Measurements from ENCODE around the gene LACTB. TPM values are rescaled to one million over a fixed set of nuclear protein-coding genes. Genes with fewer than 3 reads are reported as not detected.
A peak's percentile ranks its signal among the peaks of the same experiment; 100 is the strongest.

LACTB gene
- total and polyA plus RNA-seq, 2 of the 13 experiments (the other 11 are each of a cell fraction or from before 2014, with no cell fraction given) = 14.8 to 23.0 TPM

- TF ChIP-seq KLF11 (CRISPR knock-in tag; IDR thresholded peaks at IDR 0.05) (0 out of 2 replicates have a peak, but pooled peaks have one; percentile 25), AHDC1 (CRISPR knock-in tag; IDR thresholded peaks at IDR 0.05; ENCODE audit: borderline replicate concordance) (peak; percentile 86; the same call in 1 of the 2 replicates), GATAD1 (CRISPR knock-in tag; IDR thresholded peaks at IDR 0.05) (peak; percentile 56), THYN1 (CRISPR knock-in tag; IDR thresholded peaks at IDR 0.05; ENCODE audit: borderline replicate concordance, low read depth) (no peak), ASH2L (IDR thresholded peaks at IDR 0.05; ENCODE audit: insufficient read length, low read depth, low read length) (peak; percentile 74), ZNF24 (IDR thresholded peaks at IDR 0.05) (no peak), RELA (CRISPR knock-in tag; IDR thresholded peaks at IDR 0.05) (0 out of 2 replicates have a peak, but pooled peaks have one; percentile 28), ZNF362 (CRISPR knock-in tag; IDR thresholded peaks at IDR 0.05; ENCODE audit: borderline replicate concordance) (peak; percentile 33; the same call in 1 of the 2 replicates), ZNF670 (CRISPR knock-in tag; IDR thresholded peaks at IDR 0.05; ENCODE audit: borderline replicate concordance) (peak; percentile 37; the same call in 1 of the 2 replicates), GATA4 (IDR thresholded peaks at IDR 0.05; ENCODE audit: borderline replicate concordance, low read depth) (peak; percentile 43; the same call in 1 of the 2 replicates), HOXD1 (CRISPR knock-in tag; IDR thresholded peaks at IDR 0.05) (0 out of 2 replicates have a peak, but pooled peaks have one; percentile 53), ZNF720 (CRISPR knock-in tag; IDR thresholded peaks at IDR 0.05) (no peak), GFI1 (CRISPR knock-in tag; IDR thresholded peaks at IDR 0.05; ENCODE audit: borderline replicate concordance) (peak; percentile 50; the same call in 1 of the 2 replicates), GATAD2A (CRISPR knock-in tag; IDR thresholded peaks at IDR 0.05) (peak; percentile 88), ERF (CRISPR knock-in tag; IDR thresholded peaks at IDR 0.05) (peak; percentile 86; the same call in 1 of the 2 replicates), ZFP1 (CRISPR knock-in tag; IDR thresholded peaks at IDR 0.05) (peak; percentile 62; the same call in 1 of the 2 replicates), ZNF605 (CRISPR knock-in tag; IDR thresholded peaks at IDR 0.05) (0 out of 2 replicates have a peak, but pooled peaks have one; percentile 43), RFXANK (CRISPR knock-in tag; IDR thresholded peaks at IDR 0.05) (no peak)
- TF ChIP-seq, protein P1, sequence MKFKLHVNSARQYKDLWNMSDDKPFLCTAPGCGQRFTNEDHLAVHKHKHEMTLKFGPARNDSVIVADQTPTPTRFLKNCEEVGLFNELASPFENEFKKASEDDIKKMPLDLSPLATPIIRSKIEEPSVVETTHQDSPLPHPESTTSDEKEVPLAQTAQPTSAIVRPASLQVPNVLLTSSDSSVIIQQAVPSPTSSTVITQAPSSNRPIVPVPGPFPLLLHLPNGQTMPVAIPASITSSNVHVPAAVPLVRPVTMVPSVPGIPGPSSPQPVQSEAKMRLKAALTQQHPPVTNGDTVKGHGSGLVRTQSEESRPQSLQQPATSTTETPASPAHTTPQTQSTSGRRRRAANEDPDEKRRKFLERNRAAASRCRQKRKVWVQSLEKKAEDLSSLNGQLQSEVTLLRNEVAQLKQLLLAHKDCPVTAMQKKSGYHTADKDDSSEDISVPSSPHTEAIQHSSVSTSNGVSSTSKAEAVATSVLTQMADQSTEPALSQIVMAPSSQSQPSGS (CRISPR knock-in tag; IDR thresholded peaks at IDR 0.05) = peak; percentile 78
- TF ChIP-seq, protein P2, sequence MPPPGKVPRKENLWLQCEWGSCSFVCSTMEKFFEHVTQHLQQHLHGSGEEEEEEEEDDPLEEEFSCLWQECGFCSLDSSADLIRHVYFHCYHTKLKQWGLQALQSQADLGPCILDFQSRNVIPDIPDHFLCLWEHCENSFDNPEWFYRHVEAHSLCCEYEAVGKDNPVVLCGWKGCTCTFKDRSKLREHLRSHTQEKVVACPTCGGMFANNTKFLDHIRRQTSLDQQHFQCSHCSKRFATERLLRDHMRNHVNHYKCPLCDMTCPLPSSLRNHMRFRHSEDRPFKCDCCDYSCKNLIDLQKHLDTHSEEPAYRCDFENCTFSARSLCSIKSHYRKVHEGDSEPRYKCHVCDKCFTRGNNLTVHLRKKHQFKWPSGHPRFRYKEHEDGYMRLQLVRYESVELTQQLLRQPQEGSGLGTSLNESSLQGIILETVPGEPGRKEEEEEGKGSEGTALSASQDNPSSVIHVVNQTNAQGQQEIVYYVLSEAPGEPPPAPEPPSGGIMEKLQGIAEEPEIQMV (CRISPR knock-in tag; IDR thresholded peaks at IDR 0.05; ENCODE audit: low read depth) = 0 out of 2 replicates have a peak, but pooled peaks have one; percentile 23
These were observed 13.6 kb upstream of the LACTB start (continued) for GRCh38 chr15:63107895-63108546.

Data from HepG2 (cell line).